GOT3 (cell line): ENCODE results near the gene LGR6.
"Not testable (repeated sequence)": the region's sequence is repeated elsewhere in the genome, so short reads cannot be mapped to it uniquely, and the experiment has no call there.

Experiments used
- DNase-seq: peaks from one replicate; lab custom pipeline; 2025; ENCODE audit warnings: mixed read lengths; lab: John Stamatoyannopoulos, UW

The LGR6 gene

GRCh38 chr1:202193614-202194327 lies at the start of gene LGR6:
LGR6 (plus strand) TSS chr1:202193799; CDS start chr1:202193990, 191 bp downstream.
- DNase-seq: no peak

- DNase-seq: peak; percentile 13
Observed at GRCh38 chr1:202144402-202145067, 49.1 kb upstream of the LGR6 start, which contains the start of gene ARL8A. ARL8A (minus strand) TSS chr1:202144737; CDS start chr1:202144572, 165 bp downstream.

- no peak for DNase-seq
Observed at GRCh38 chr1:202145068-202145743, 48.4 kb upstream of the LGR6 start.

- DNase-seq: not testable (repeated sequence)
Observed at GRCh38 chr1:202145744-202146140, 47.9 kb upstream of the LGR6 start.

GRCh38 chr1:202146279-202146678 lies 47.3 kb upstream of the LGR6 start:
- DNase-seq: no peak

GRCh38 chr1:202146993-202147392 lies 46.6 kb upstream of the LGR6 start:
- no peak for DNase-seq

- DNase-seq: no peak
Observed at GRCh38 chr1:202148391-202148790, 45.2 kb upstream of the LGR6 start.

GRCh38 chr1:202149566-202149965 lies 44.0 kb upstream of the LGR6 start:
- no peak for DNase-seq

GRCh38 chr1:202150187-202150586 lies 43.4 kb upstream of the LGR6 start:
- DNase-seq: no peak

- no peak for DNase-seq
Observed at GRCh38 chr1:202150602-202151001, 43.0 kb upstream of the LGR6 start.

GRCh38 chr1:202151045-202151444 lies 42.6 kb upstream of the LGR6 start:
- DNase-seq: no peak

- no peak for DNase-seq
Observed at GRCh38 chr1:202152399-202152798, 41.2 kb upstream of the LGR6 start.

GRCh38 chr1:202153284-202153683 lies 40.3 kb upstream of the LGR6 start:
- no peak for DNase-seq

GRCh38 chr1:202154148-202154765 lies 39.3 kb upstream of the LGR6 start:
- no peak for DNase-seq

- no peak for DNase-seq
Observed at GRCh38 chr1:202154766-202155477, 38.7 kb upstream of the LGR6 start.

- DNase-seq: no peak
Observed at GRCh38 chr1:202155478-202156021, 38.0 kb upstream of the LGR6 start.

GRCh38 chr1:202156590-202156989 lies 37.0 kb upstream of the LGR6 start:
- no peak for DNase-seq

- DNase-seq: no peak
Observed at GRCh38 chr1:202157945-202158344, 35.7 kb upstream of the LGR6 start.

- no peak for DNase-seq
Observed at GRCh38 chr1:202158810-202159533, 34.6 kb upstream of the LGR6 start.

GRCh38 chr1:202159534-202160371 lies 33.8 kb upstream of the LGR6 start:
- no peak for DNase-seq
